ENCODE measurements around the gene OSBPL5.

OSBPL5 gene

GRCh38 chr11:3131330-3131941 lies 33.7 kb downstream of the OSBPL5 start:
- no peak overlapping the region for H3K27ac ChIP-seq
- TF ChIP-seq CTCF (IDR thresholded peaks at IDR 0.05), result no peak
- H3K4me3 ChIP-seq, result no peak overlapping the region
- no peak for DNase-seq (ENCODE audit: low spot score)

- DNase-seq (ENCODE audit: low spot score), result no peak
- H3K4me3 ChIP-seq, result no peak overlapping the region
- no peak for TF ChIP-seq CTCF (IDR thresholded peaks at IDR 0.05)
- no peak overlapping the region for H3K27ac ChIP-seq
These were observed 34.6 kb downstream of the OSBPL5 start for GRCh38 chr11:3130269-3131071.

- Histone ChIP-seq H3K27ac (no peak overlapping the region), H3K4me3 (no peak overlapping the region)
- TF ChIP-seq CTCF (IDR thresholded peaks at IDR 0.05), result no peak
- DNase-seq (ENCODE audit: low spot score), result no peak
These were observed 35.4 kb downstream of the OSBPL5 start for GRCh38 chr11:3129591-3130268.

GRCh38 chr11:3129181-3129590 lies 35.9 kb downstream of the OSBPL5 start:
- Histone ChIP-seq H3K4me3 (no peak overlapping the region), H3K27ac (no peak overlapping the region)
- TF ChIP-seq CTCF (IDR thresholded peaks at IDR 0.05), result no peak
- DNase-seq (ENCODE audit: low spot score), result no peak

GRCh38 chr11:3128356-3129180 lies 36.5 kb downstream of the OSBPL5 start:
- TF ChIP-seq CTCF (IDR thresholded peaks at IDR 0.05), result no peak
- H3K27ac ChIP-seq, result peak overlapping the region in 1 of 2 donors; percentile 42
- no peak for DNase-seq (ENCODE audit: low spot score)
- no peak overlapping the region for H3K4me3 ChIP-seq

- Histone ChIP-seq H3K27ac (peak overlapping the region in 1 of 2 donors; percentile 42), H3K4me3 (no peak overlapping the region)
- TF ChIP-seq CTCF (IDR thresholded peaks at IDR 0.05), result no peak
- no peak for DNase-seq (ENCODE audit: low spot score)
These were observed 37.3 kb downstream of the OSBPL5 start for GRCh38 chr11:3127706-3128355.
